ENCODE results near the gene F7.

The F7 gene

GRCh38 chr13:113137691-113138298, 32.2 kb downstream of the F7 start:
- no peak overlapping the region for H3K27ac ChIP-seq (ENCODE audit: extremely low read depth, low read depth, low read length)
- no peaks in the 10 kb centered on the region for H3K4me1 ChIP-seq (ENCODE audit: control insufficient read depth, insufficient read depth, low read length)
- H3K36me3 ChIP-seq (ENCODE audit: control insufficient read depth in 2 of 2, insufficient read depth in 1 of 2, low read length in 2 of 2): no peaks in the 10 kb centered on the region
- H3K9me3 ChIP-seq (ENCODE audit: control insufficient read depth, insufficient read depth, low read depth, low read length): no peaks in the 10 kb centered on the region
- H3K4me3 ChIP-seq (ENCODE audit: low read depth, low read length): no peak overlapping the region
- ChIA-PET POLR2A (no interaction called here), CTCF (no interaction called here)
- no peak for TF ChIP-seq KLF8 (tag by site-specific recombination; IDR thresholded peaks at IDR 0.05)
- TF ChIP-seq ZFP3 (tag by site-specific recombination; IDR thresholded peaks at IDR 0.05; ENCODE audit: low read depth): no peak
- TF ChIP-seq YY1 (tag by site-specific recombination; IDR thresholded peaks at IDR 0.05): no peak
- TF ChIP-seq ZBTB21 (tag by site-specific recombination; IDR thresholded peaks at IDR 0.05): no peak
- TF ChIP-seq ZNF23 (tag by site-specific recombination; IDR thresholded peaks at IDR 0.05; ENCODE audit: borderline replicate concordance): no peak
- TF ChIP-seq ZSCAN18 (tag by site-specific recombination; IDR thresholded peaks at IDR 0.05): no peak
- TF ChIP-seq ZNF202 (tag by site-specific recombination; IDR thresholded peaks at IDR 0.05; ENCODE audit: borderline replicate concordance): no peak
- TF ChIP-seq ZEB2 (tag by site-specific recombination; IDR thresholded peaks at IDR 0.05): no peak
- TF ChIP-seq ZNF610 (tag by site-specific recombination; IDR thresholded peaks at IDR 0.05; ENCODE audit: borderline replicate concordance): no peak
- TF ChIP-seq ZNF404 (tag by site-specific recombination; IDR thresholded peaks at IDR 0.05): no peak
- TF ChIP-seq ZNF16 (tag by site-specific recombination; IDR thresholded peaks at IDR 0.05; ENCODE audit: low read depth): no peak
- no peak for TF ChIP-seq ZNF266 (tag by site-specific recombination; IDR thresholded peaks at IDR 0.05; ENCODE audit: low read depth)
- no peak for TF ChIP-seq ZNF132 (tag by site-specific recombination; IDR thresholded peaks at IDR 0.05; ENCODE audit: borderline replicate concordance)
- no peak for TF ChIP-seq ZNF843 (tag by site-specific recombination; IDR thresholded peaks at IDR 0.05)
- TF ChIP-seq ATF2 (tag by site-specific recombination; IDR thresholded peaks at IDR 0.05; ENCODE audit: low read depth): no peak
- TF ChIP-seq INSM2 (tag by site-specific recombination; IDR thresholded peaks at IDR 0.05): no peak
- TF ChIP-seq ZNF747 (tag by site-specific recombination; IDR thresholded peaks at IDR 0.05): no peak
- no peak for TF ChIP-seq ZNF133 (tag by site-specific recombination; IDR thresholded peaks at IDR 0.05)
- TF ChIP-seq ZNF600 (tag by site-specific recombination; IDR thresholded peaks at IDR 0.05): no peak
- TF ChIP-seq ZNF223 (tag by site-specific recombination; IDR thresholded peaks at IDR 0.05): no peak

GRCh38 chr13:113138792-113139551, 33.4 kb downstream of the F7 start:
- Histone ChIP-seq H3K4me1 (ENCODE audit: control insufficient read depth, insufficient read depth, low read length) (no peaks in the 10 kb centered on the region), H3K27ac (ENCODE audit: extremely low read depth, low read depth, low read length) (no peak overlapping the region), H3K9me3 (ENCODE audit: control insufficient read depth, insufficient read depth, low read depth, low read length) (no peaks in the 10 kb centered on the region), H3K36me3 (ENCODE audit: control insufficient read depth in 2 of 2, insufficient read depth in 1 of 2, low read length in 2 of 2) (no peaks in the 10 kb centered on the region), H3K4me3 (ENCODE audit: low read depth, low read length) (no peak overlapping the region)
- POLR2A ChIA-PET: no interaction called here
- CTCF ChIA-PET: no interaction called here
- no peak for TF ChIP-seq ZNF596 (tag by site-specific recombination; IDR thresholded peaks at IDR 0.05)
- TF ChIP-seq ZNF426 (tag by site-specific recombination; IDR thresholded peaks at IDR 0.05): no peak
- no peak for TF ChIP-seq EGR2 (tag by site-specific recombination; IDR thresholded peaks at IDR 0.05; ENCODE audit: low read depth)
- no peak for TF ChIP-seq ZSCAN4 (tag by site-specific recombination; IDR thresholded peaks at IDR 0.05)
- no peak for TF ChIP-seq ZSCAN16 (tag by site-specific recombination; IDR thresholded peaks at IDR 0.05)
- no peak for TF ChIP-seq ZNF2 (tag by site-specific recombination; IDR thresholded peaks at IDR 0.05)
- TF ChIP-seq ZSCAN18 (tag by site-specific recombination; IDR thresholded peaks at IDR 0.05): no peak
- no peak for TF ChIP-seq INSM2 (tag by site-specific recombination; IDR thresholded peaks at IDR 0.05)

Data from HEK293 (cell line).